K562 (cell line): Measurements from ENCODE around the gene ARSA. TPM values are rescaled to one million over a fixed set of nuclear protein-coding genes. Genes with fewer than 3 reads are reported as not detected.

ENCODE experiments used
- ATAC-seq: fragments of 200-7000 bp; cut with Tn5 transposase; 3 replicates; pipeline ENCODE4 v1.9.1; 2020; ENCODE audit warnings: moderate library complexity
- BruUV-seq: library from RNA; stranded (reverse); fragments of 400-500 nt; replicated peaks from 2 replicates; lab custom pipeline; 2021; lab: Mats Ljungman, UMichigan
- CTCF ChIA-PET: fragments of 300-600 bp; formaldehyde crosslinking; extraction: SDS; loops from one replicate; lab custom pipeline; 2021; ENCODE audit warnings: low intra/inter-chr PET ratio; lab: Yijun Ruan, JAX
- POLR2A ChIA-PET: fragments of 300-600, 350-650 bp; sonication (Branson Sonifier 250); formaldehyde crosslinking; extraction: SDS; loops from one replicate; lab custom pipeline; 2021; ENCODE audit warnings: antibody characterized with exemption, inconsistent platforms; lab: Yijun Ruan, JAX
- DNase-seq, 4 experiments: peaks; one replicate each; pipeline versions ENCODE4 v3.0.0 to v3.0.0-alpha.2; 2011 to 2018; ENCODE audit warnings: low spot score in 3 of 4, mixed read lengths in 3 of 4; ENCODE audit errors: extremely low read depth in 1 of 4
- FAIRE-seq: peaks from 2 replicates; lab custom pipeline; 2011; peaks lifted over from hg19 to GRCh38; lab: Jason Lieb, UNC
- H2AFZ ChIP-seq: 2 replicates; pipeline ENCODE4 v1.6.0; 2011; ENCODE audit warnings: low read depth, low read length, control low read depth, inconsistent platforms
- H3K27ac ChIP-seq: fragments of 200-600 bp; 3 replicates; pipeline ENCODE4 v1.8.0; 2011; ENCODE audit warnings: low read depth, mild to moderate bottlenecking, control low read depth, inconsistent platforms, low read length, moderate library complexity, mixed read lengths; ENCODE audit errors: extremely low read depth
- H3K27me3 ChIP-seq, 2 experiments: fragments of 300-600 bp in 1 of 2; 2 replicates in 1 of 2; 3 replicates in 1 of 2; pipeline versions ENCODE4 v1.6.0 to v1.8.0; 2011; ENCODE audit warnings: inconsistent platforms in 2 of 2, low read length in 2 of 2, mild to moderate bottlenecking in 1 of 2, mixed read lengths in 1 of 2, moderate library complexity in 1 of 2; ENCODE audit not compliant: control insufficient read depth in 2 of 2, insufficient read depth in 2 of 2
- H3K36me3 ChIP-seq: fragments of 300-600 bp; 3 replicates; pipeline ENCODE4 v1.8.0; 2011; ENCODE audit warnings: mild to moderate bottlenecking, low read length, inconsistent platforms; ENCODE audit not compliant: control insufficient read depth, insufficient read depth
- H3K4me1 ChIP-seq, 2 experiments: fragments of 200-600 bp in 1 of 2; replicated peaks in 1 of 2; 2 replicates in 1 of 2; 3 replicates in 1 of 2; pipeline versions ENCODE4 v1.5.1 to v1.8.0; 2011; ENCODE audit warnings: inconsistent platforms in 2 of 2, low read length in 2 of 2, mild to moderate bottlenecking in 1 of 2, mixed read lengths in 1 of 2, moderate library complexity in 1 of 2; ENCODE audit not compliant: control insufficient read depth in 2 of 2, insufficient read depth in 2 of 2
- H3K4me2 ChIP-seq: 2 replicates; pipeline ENCODE4 v1.6.1; 2011; ENCODE audit warnings: low read length, control low read depth, inconsistent platforms, mixed read lengths; ENCODE audit not compliant: insufficient read depth
- H3K4me3 ChIP-seq: fragments of 200-600 bp; sonication (generic), shearing (Covaris generic); 2 replicates; pipeline ENCODE4 v1.5.1; 2016; ENCODE audit warnings: control low read depth, inconsistent platforms
- H3K79me2 ChIP-seq: fragments of 200-600 bp; 3 replicates; pipeline ENCODE4 v1.8.0; 2011; ENCODE audit warnings: low read length, inconsistent platforms; ENCODE audit not compliant: control insufficient read depth, insufficient read depth
- H3K9ac ChIP-seq, 2 experiments: 2 replicates each; pipeline versions ENCODE4 v1.6.0 to v1.6.1; 2011; ENCODE audit warnings: low read depth in 2 of 2, low read length in 2 of 2, control low read depth in 1 of 2, inconsistent platforms in 1 of 2, mild to moderate bottlenecking in 1 of 2, mixed read lengths in 1 of 2; ENCODE audit not compliant: insufficient read depth in 1 of 2
- H3K9me1 ChIP-seq: one replicate; pipeline ENCODE4 v1.6.0; 2011; ENCODE audit warnings: inconsistent platforms, mild to moderate bottlenecking, low read length, moderate library complexity; ENCODE audit not compliant: control insufficient read depth, insufficient read depth
- H3K9me3 ChIP-seq: replicated peaks from 2 replicates; pipeline ENCODE4 v1.5.1; 2011; ENCODE audit warnings: low read depth, low read length, inconsistent platforms; ENCODE audit not compliant: control insufficient read depth, insufficient read depth
- H4K20me1 ChIP-seq: replicated peaks from 2 replicates; pipeline ENCODE4 v1.6.1; 2011; ENCODE audit warnings: low read length, inconsistent platforms, mixed read lengths; ENCODE audit not compliant: control insufficient read depth, insufficient read depth
- CBX5 ChIP-seq: IDR thresholded peaks from 2 replicates; pipeline ENCODE4 v1.6.1; 2014; ENCODE audit warnings: low read depth, borderline replicate concordance
- RAD21 ChIP-seq, 2 experiments: fragments of 250-450 bp in 1 of 2; fragments of 450-650 bp in 1 of 2; sonication (Bioruptor Pico) in 1 of 2; formaldehyde crosslinking in 1 of 2; IDR thresholded peaks in 1 of 2; conservative IDR thresholded peaks in 1 of 2; 2 replicates each; pipeline versions ENCODE4 v1.4.0 to v1.8.0; 2020 to 2022; ENCODE audit warnings: mild to moderate bottlenecking in 2 of 2, moderate library complexity in 1 of 2
- SP1 ChIP-seq: sonication (generic); formaldehyde crosslinking; IDR thresholded peaks from 2 replicates; pipeline ENCODE4 v1.8.1; 2022; ENCODE audit warnings: mild to moderate bottlenecking, missing genetic modification reagents
- WHSC1 ChIP-seq: IDR thresholded peaks from one replicate; pipeline ENCODE4 v1.6.1; 2012; ENCODE audit warnings: low read length, control low read depth, inconsistent platforms
- XRCC3 ChIP-seq: fragments of 450-650 bp; IDR thresholded peaks from 2 replicates; pipeline ENCODE4 v1.6.1; 2017; ENCODE audit warnings: mild to moderate bottlenecking, moderate library complexity
- ZNF347 ChIP-seq: fragments of 450-650 bp; formaldehyde crosslinking; IDR thresholded peaks from 2 replicates; pipeline ENCODE4 v1.4.0; 2020; ENCODE audit warnings: low read depth, mild to moderate bottlenecking, moderate library complexity
- ZNF589 ChIP-seq: fragments of 200-800 bp; sonication (Bioruptor generic); IDR thresholded peaks from 2 replicates; pipeline ENCODE4 v1.6.1; 2016; ENCODE audit warnings: low read depth, missing genetic modification characterization, missing compliant biosample characterization
- whole genome bisulfite sequencing: fragments of 100-300 bp; shearing (Covaris generic); methylation state at CpG from one replicate; pipeline ENCODE4 v1.1.6; 2016; ENCODE audit warnings: low coverage, mixed read lengths; ENCODE audit not compliant: insufficient coverage; ENCODE audit errors: missing lambda C conversion rate; 5-methylcytosine and 5-hydroxymethylcytosine counted together
- in situ Hi-C: fragments of 300-500 bp; cut with MboI; formaldehyde crosslinking; loops from 4 replicates; pipeline ENCODE4 v1.15.0; 2018; ENCODE audit warnings: inconsistent platforms, mixed read lengths
- intact Hi-C: fragments of 100-400 bp; cut with micrococcal nuclease; formaldehyde crosslinking; loops from 2 replicates; pipeline ENCODE4 v1.14.2; 2022
- polyA plus RNA-seq, 8 experiments: library from polyadenylated mRNA; depleted of rRNA in 4 of 8; stranded (reverse) in 5 of 8; unstranded in 3 of 8; fragments of >200 nt; fragmentation: Nextera tagmentation in 2 of 8; fragmentation: Illumina TruSeq in 1 of 8; extraction: Ambion mirVana in 2 of 8; extraction: Trizol in 1 of 8; gene quantifications; 2 replicates each; pipeline versions ENCODE4 v1.2.1 to v1.2.3, GENCODE V29; 2011 to 2014; ENCODE audit warnings: inconsistent platforms in 1 of 8, missing spikeins in 1 of 8
- total RNA-seq, 7 experiments: library from RNA; depleted of rRNA in 6 of 7; stranded (reverse); fragments of >200 nt in 6 of 7; fragmentation: Illumina TruSeq in 2 of 7; extraction: Trizol in 2 of 7; gene quantifications; 2 replicates each; pipeline versions ENCODE4 v1.2.1 to v1.2.3, GENCODE V29; 2011 to 2021; ENCODE audit warnings: low replicate concordance in 1 of 7
- TF ChIP-seq, protein P1 (sequence below): fragments of 450-650 bp; IDR thresholded peaks from 2 replicates; pipeline ENCODE4 v1.6.1; 2016; ENCODE audit warnings: antibody characterized with exemption

Gene ARSA
- total and polyA plus RNA-seq, 9 of the 15 experiments (the other 6 are each of a cell fraction or from before 2014, with no cell fraction given) = 0.32 to 10.9 (median 1.8) TPM; not detected in 1

- H3K9ac ChIP-seq = no peak overlapping the region
- TF ChIP-seq ZNF589 (CRISPR knock-in tag) (no peak), SP1 (CRISPR knock-in tag) (no peak), RAD21 (CRISPR knock-in tag; conservative IDR thresholded peaks at IDR 0.05 in 1 of 2, IDR thresholded peaks at IDR 0.05 in 1 of 2) (peak in 1 of 2 experiments; percentile 13; a peak in 1 of 4 replicates), XRCC3 (no peak), CBX5 (no peak), WHSC1 (no peak), ZNF347 (CRISPR knock-in tag) (no peak)
- TF ChIP-seq, protein P1, sequence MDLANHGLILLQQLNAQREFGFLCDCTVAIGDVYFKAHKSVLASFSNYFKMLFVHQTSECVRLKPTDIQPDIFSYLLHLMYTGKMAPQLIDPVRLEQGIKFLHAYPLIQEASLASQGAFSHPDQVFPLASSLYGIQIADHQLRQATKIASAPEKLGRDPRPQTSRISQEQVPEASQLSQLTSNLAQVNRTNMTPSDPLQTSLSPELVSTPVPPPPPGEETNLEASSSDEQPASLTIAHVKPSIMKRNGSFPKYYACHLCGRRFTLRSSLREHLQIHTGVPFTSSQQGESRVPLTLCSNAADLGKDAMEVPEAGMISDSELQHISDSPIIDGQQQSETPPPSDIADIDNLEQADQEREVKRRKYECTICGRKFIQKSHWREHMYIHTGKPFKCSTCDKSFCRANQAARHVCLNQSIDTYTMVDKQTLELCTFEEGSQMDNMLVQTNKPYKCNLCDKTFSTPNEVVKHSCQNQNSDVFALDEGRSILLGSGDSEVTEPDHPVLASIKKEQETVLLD = no peak
- TF ChIP-seq, all 486 proteins: peak for 1
- ChIA-PET CTCF (no interaction called here), POLR2A (interaction anchor here (0.7 to 1.1 kb wide), 2 partner anchors 11 to 57 kb away, joined by 3 to 5 read pairs; no protein-coding TSS in a partner anchor)
- in situ Hi-C loops (no loop called here), intact Hi-C loops (no loop called here)
- BruUV-seq = no TSS peak
- WGBS = 81% methylated on average over 7 of the region's 12 CpGs
- DNase-seq (no peak), FAIRE-seq (no peak), ATAC-seq (no peak)
- H3K4me1 ChIP-seq = peaks cover 8 to 43% of the 10 kb centered on the region in 2 experiments; a peak in 4 of 5 replicates
- no peak overlapping the region for H3K4me3 ChIP-seq
- H3K9me3 ChIP-seq = no peaks in the 10 kb centered on the region
- no peaks in the 10 kb centered on the region; the same call in 2 of the 3 replicates for H3K79me2 ChIP-seq
- H3K27me3 ChIP-seq = no peaks in the 10 kb centered on the region
- no peaks in the 10 kb centered on the region for H3K9me1 ChIP-seq
- H3K27ac ChIP-seq = no peak overlapping the region
- no peaks in the 10 kb centered on the region for H3K36me3 ChIP-seq
- no peak overlapping the region for H2AFZ ChIP-seq
- no peaks in the 10 kb centered on the region for H4K20me1 ChIP-seq
- no peak overlapping the region for H3K4me2 ChIP-seq
Measured at GRCh38 chr22:50626314-50626849, 1.6 kb downstream of the ARSA start.
